Panc1 (cell line): ENCODE measurements around the gene SLU7. TPM values are rescaled to one million over a fixed set of nuclear protein-coding genes. Genes with fewer than 3 reads are reported as not detected.

Experiments used
- ATAC-seq: fragments of 200-7000 bp; cut with Tn5 transposase; 2 replicates; pipeline ENCODE4 v1.9.1; 2020; ENCODE audit warnings: mild to moderate bottlenecking, moderate library complexity
- BruUV-seq: library from RNA; stranded (reverse); fragments of 400-500 nt; replicated peaks from 2 replicates; lab custom pipeline; 2021; lab: Mats Ljungman, UMichigan
- CTCF ChIA-PET: fragments of 300-600 bp; sonication (Branson Sonifier 250); formaldehyde crosslinking; loops from one replicate; lab custom pipeline; 2022; ENCODE audit warnings: antibody characterized with exemption; lab: Charles Lee
- POLR2A ChIA-PET: fragments of 300-600 bp; sonication (Branson Sonifier 250); formaldehyde crosslinking; loops from one replicate; lab custom pipeline; 2022; ENCODE audit warnings: antibody characterized with exemption; lab: Charles Lee
- DNase-seq: peaks from one replicate; pipeline ENCODE4 v3.0.0-alpha.2; 2010; ENCODE audit warnings: low read depth, low spot score
- H3K27ac ChIP-seq: 2 replicates; pipeline ENCODE4 v1.5.1; 2011; ENCODE audit warnings: mild to moderate bottlenecking, low read length, inconsistent platforms
- H3K27me3 ChIP-seq: fragments of 200-500 bp; sonication (Bioruptor generic); 2 replicates; pipeline ENCODE4 v1.6.0; 2014; ENCODE audit warnings: low read length, inconsistent platforms; ENCODE audit not compliant: control insufficient read depth, insufficient read depth
- H3K36me3 ChIP-seq: fragments of 200-500 bp; sonication (Bioruptor generic); 2 replicates; pipeline ENCODE4 v1.5.1; 2014; ENCODE audit warnings: inconsistent platforms, mild to moderate bottlenecking, low read length, moderate library complexity; ENCODE audit not compliant: control insufficient read depth, insufficient read depth
- H3K4me1 ChIP-seq: 2 replicates; pipeline ENCODE4 v1.5.1; 2011; ENCODE audit warnings: inconsistent platforms, mild to moderate bottlenecking, low read length, moderate library complexity; ENCODE audit not compliant: control insufficient read depth, insufficient read depth
- H3K4me3 ChIP-seq, 2 experiments: 2 replicates each; pipeline ENCODE4 v1.5.1; 2011 to 2012; ENCODE audit warnings: low read depth in 2 of 2, low read length in 2 of 2, mild to moderate bottlenecking in 2 of 2, inconsistent platforms in 1 of 2, moderate library complexity in 1 of 2
- H3K9me3 ChIP-seq: fragments of 200-500 bp; sonication (Bioruptor generic); 2 replicates; pipeline ENCODE4 v1.5.1; 2014; ENCODE audit warnings: low read depth, mild to moderate bottlenecking, inconsistent platforms, low read length, moderate library complexity; ENCODE audit not compliant: control insufficient read depth, insufficient read depth
- CTCF ChIP-seq: fragments of 450-650 bp; IDR thresholded peaks from 2 replicates; pipeline ENCODE4 v1.5.1; 2017; ENCODE audit warnings: mild to moderate bottlenecking
- POLR2AphosphoS5 ChIP-seq: IDR thresholded peaks from 2 replicates; pipeline ENCODE4 v1.6.1; 2012; ENCODE audit warnings: mild to moderate bottlenecking, low read depth, low read length, moderate library complexity
- REST ChIP-seq, 2 experiments: IDR thresholded peaks; 2 replicates each; pipeline ENCODE4 v1.6.1; 2011 to 2012; ENCODE audit warnings: low read depth in 2 of 2, control low read depth in 1 of 2, low read length in 1 of 2, mild to moderate bottlenecking in 1 of 2, moderate library complexity in 1 of 2; ENCODE audit not compliant: insufficient read depth in 1 of 2
- SIN3A ChIP-seq: IDR thresholded peaks from 2 replicates; pipeline ENCODE4 v1.6.1; 2012; ENCODE audit warnings: low read depth, mild to moderate bottlenecking, low read length, moderate library complexity, borderline replicate concordance; ENCODE audit not compliant: insufficient read depth
- TCF7L2 ChIP-seq: IDR thresholded peaks from 2 replicates; pipeline ENCODE4 v1.6.1; 2011; ENCODE audit warnings: mild to moderate bottlenecking, low read depth, low read length, inconsistent platforms
- in situ Hi-C: cut with HindIII; loops from 2 replicates; pipeline ENCODE4 v1.10.0; 2016; ENCODE audit warnings: low sequenced_read_pairs, low pct_unique_long_range_greater_than_20kb
- intact Hi-C: fragments of 100-400 bp; cut with micrococcal nuclease; formaldehyde crosslinking; loops from one replicate; pipeline ENCODE4 v1.10.0; 2022; ENCODE audit not compliant: unreplicated experiment
- total RNA-seq: library from RNA; stranded (reverse); gene quantifications from one replicate; pipeline ENCODE4 v1.2.1, GENCODE V29; 2021; ENCODE audit not compliant: unreplicated experiment

The SLU7 gene
- total RNA-seq, 1 experiment from 2014 or later = 45.7 TPM

- Histone ChIP-seq H3K27ac (no peak overlapping the region), H3K27me3 (peaks cover 8% of the 10 kb centered on the region; the same call in 1 of the 2 replicates), H3K4me1 (no peaks in the 10 kb centered on the region), H3K36me3 (no peaks in the 10 kb centered on the region), H3K9me3 (no peaks in the 10 kb centered on the region), H3K4me3 (no peak overlapping the region)
- no peak for TF ChIP-seq POLR2AphosphoS5
- TF ChIP-seq SIN3A = no peak
- TF ChIP-seq REST (IDR thresholded peaks at IDR 0.05; ENCODE audit: insufficient read depth in 1 of 2, low read depth in 2 of 2, low read length in 1 of 2) = no peak
- TF ChIP-seq CTCF = no peak
- TF ChIP-seq TCF7L2 = no peak
- DNase-seq = no peak
- in situ Hi-C loops (no loop called here), intact Hi-C loops (no loop called here)
- POLR2A ChIA-PET = no interaction called here
- BruUV-seq = no TSS peak
- no peak for ATAC-seq
- CTCF ChIA-PET = no interaction called here
Measured at GRCh38 chr5:160384681-160385080, 34.2 kb downstream of the SLU7 start.

- Histone ChIP-seq H3K9me3 (no peaks in the 10 kb centered on the region), H3K4me3 (no peak overlapping the region), H3K27me3 (peaks cover 10% of the 10 kb centered on the region), H3K4me1 (no peaks in the 10 kb centered on the region), H3K36me3 (no peaks in the 10 kb centered on the region), H3K27ac (no peak overlapping the region)
- in situ Hi-C loops (no loop called here), intact Hi-C loops (no loop called here)
- POLR2A ChIA-PET = no interaction called here
- no peak for TF ChIP-seq CTCF
- TF ChIP-seq TCF7L2 = no peak
- TF ChIP-seq SIN3A = no peak
- no peak for TF ChIP-seq REST (IDR thresholded peaks at IDR 0.05; ENCODE audit: insufficient read depth in 1 of 2, low read depth in 2 of 2, low read length in 1 of 2)
- no peak for TF ChIP-seq POLR2AphosphoS5
- CTCF ChIA-PET = no interaction called here
- no peak for DNase-seq
- no peak for ATAC-seq
- no TSS peak for BruUV-seq
Measured at GRCh38 chr5:160382346-160382745, 36.5 kb downstream of the SLU7 start.
